Tibial nerve (tissue), 4 donors: ENCODE data around the gene TOMM40. TPM values are rescaled to one million over a fixed set of nuclear protein-coding genes. Genes with fewer than 3 reads are reported as not detected.

Experiments
- DNase-seq, 2 donors: peaks; one replicate each; pipeline ENCODE4 v3.0.0-alpha.2; 2019; ENCODE audit warnings: low spot score in 2 of 2
- H3K27ac ChIP-seq, 4 donors: fragments of 200-600 bp; sonication (generic) in 3 of 4; one replicate each; pipeline ENCODE4 v1.5.1; 2017 to 2019; ENCODE audit warnings: mild to moderate bottlenecking in 1 of 4
- H3K27me3 ChIP-seq, 2 donors: fragments of 200-600 bp; sonication (generic) in 1 of 2; one replicate each; pipeline versions ENCODE4 v1.5.1 to v1.6.0; 2017 to 2019
- H3K36me3 ChIP-seq, 3 donors: fragments of 200-600 bp; sonication (generic); one replicate each; pipeline ENCODE4 v1.5.1; 2018 to 2019
- H3K4me1 ChIP-seq, 4 donors: fragments of 200-600 bp; sonication (generic) in 3 of 4; one replicate each; pipeline ENCODE4 v1.5.1; 2017 to 2019
- H3K4me3 ChIP-seq, 4 donors: fragments of 200-600 bp; sonication (generic) in 3 of 4; one replicate each; pipeline ENCODE4 v1.5.1; 2017 to 2019; ENCODE audit warnings: mild to moderate bottlenecking in 1 of 4, moderate library complexity in 1 of 4
- H3K9me3 ChIP-seq, 4 donors: fragments of 200-600 bp; sonication (generic) in 3 of 4; one replicate each; pipeline ENCODE4 v1.5.1; 2017 to 2019
- CTCF ChIP-seq, 5 experiments: fragments of 200-600 bp in 3 of 5; fragments of 450-650 bp in 2 of 5; sonication (generic) in 3 of 5; IDR thresholded peaks; one replicate each; pipeline ENCODE4 v1.5.1; 2016 to 2019; ENCODE audit warnings: antibody characterized with exemption in 5 of 5, mild to moderate bottlenecking in 3 of 5, moderate library complexity in 2 of 5
- EP300 ChIP-seq, 2 donors: sonication (generic); formaldehyde crosslinking; IDR thresholded peaks; one replicate each; pipeline ENCODE4 v1.6.1; 2017; ENCODE audit warnings: antibody characterized with exemption in 2 of 2, mild to moderate bottlenecking in 1 of 2
- POLR2A ChIP-seq, 2 donors: fragments of 450-650 bp; IDR thresholded peaks; one replicate each; pipeline ENCODE4 v1.6.1; 2017; ENCODE audit warnings: antibody characterized with exemption in 2 of 2, mild to moderate bottlenecking in 2 of 2, moderate library complexity in 2 of 2
- WGBS, 2 donors: methylation state at CpG; one replicate each; pipeline ENCODE4 v1.1.5; 2018; 5-methylcytosine and 5-hydroxymethylcytosine counted together
- total RNA-seq, 4 donors: library from RNA; depleted of rRNA; stranded (reverse); fragments of >200 nt; gene quantifications; one replicate each; pipeline ENCODE4 v1.1.0, GENCODE V29; 2016

Gene TOMM40
- total RNA-seq, 4 donors from 2014 or later = 30.8 to 75.9 (median 48.6) TPM

- H3K4me1 ChIP-seq = peaks cover 0 to 36% (median 0%) of the 10 kb centered on the region in 4 donors
- TF ChIP-seq CTCF (IDR thresholded peaks at IDR 0.05) (no peak), POLR2A (IDR thresholded peaks at IDR 0.05) (no peak), EP300 (IDR thresholded peaks at IDR 0.05) (no peak)
- H3K4me3 ChIP-seq = no peak overlapping the region
- no peaks in the 10 kb centered on the region for H3K9me3 ChIP-seq
- 88 to 92% methylated on average over 27 of the region's 27 CpGs for WGBS, 2 donors
- no peaks in the 10 kb centered on the region for H3K27me3 ChIP-seq
- no peak for DNase-seq
- H3K36me3 ChIP-seq = peaks cover 0 to 43% (median 0%) of the 10 kb centered on the region in 3 donors
- peak overlapping the region in 2 of 4 donors; percentile 48 to 72 for H3K27ac ChIP-seq
Measured at GRCh38 chr19:44865196-44865767, 25.8 kb upstream of the TOMM40 start.

GRCh38 chr19:44866664-44867063 lies 24.4 kb upstream of the TOMM40 start:
- no peaks in the 10 kb centered on the region for H3K9me3 ChIP-seq
- no peaks in the 10 kb centered on the region for H3K27me3 ChIP-seq
- TF ChIP-seq CTCF (IDR thresholded peaks at IDR 0.05) = no peak
- TF ChIP-seq EP300 (IDR thresholded peaks at IDR 0.05) = no peak
- TF ChIP-seq POLR2A (IDR thresholded peaks at IDR 0.05) = no peak
- no peak overlapping the region for H3K4me3 ChIP-seq
- DNase-seq = no peak
- H3K4me1 ChIP-seq = peaks cover 0 to 49% (median 0%) of the 10 kb centered on the region in 4 donors
- H3K36me3 ChIP-seq = peaks cover 0 to 56% (median 0%) of the 10 kb centered on the region in 3 donors
- WGBS, 2 donors = 72 to 79% methylated on average over 4 of the region's 4 CpGs
- peak overlapping the region in 2 of 4 donors; percentile 38 to 48 for H3K27ac ChIP-seq

GRCh38 chr19:44867578-44867977 lies 23.5 kb upstream of the TOMM40 start:
- H3K27me3 ChIP-seq = no peaks in the 10 kb centered on the region
- TF ChIP-seq EP300 (IDR thresholded peaks at IDR 0.05) (no peak), CTCF (IDR thresholded peaks at IDR 0.05) (no peak), POLR2A (IDR thresholded peaks at IDR 0.05) (no peak)
- H3K27ac ChIP-seq = peak overlapping the region in 2 of 4 donors; percentile 10 to 33
- H3K9me3 ChIP-seq = no peaks in the 10 kb centered on the region
- H3K4me1 ChIP-seq = peaks cover 0 to 49% (median 0%) of the 10 kb centered on the region in 4 donors
- H3K4me3 ChIP-seq = no peak overlapping the region
- 89 to 92% methylated on average over 12 of the region's 12 CpGs for WGBS, 2 donors
- no peak for DNase-seq
- H3K36me3 ChIP-seq = peaks cover 0 to 65% (median 0%) of the 10 kb centered on the region in 3 donors

GRCh38 chr19:44869733-44870470 lies 21.2 kb upstream of the TOMM40 start:
- no peak for TF ChIP-seq CTCF (IDR thresholded peaks at IDR 0.05)
- no peak for TF ChIP-seq POLR2A (IDR thresholded peaks at IDR 0.05)
- TF ChIP-seq EP300 (IDR thresholded peaks at IDR 0.05) = no peak
- H3K36me3 ChIP-seq = peaks cover 0 to 85% (median 6%) of the 10 kb centered on the region in 3 donors
- H3K4me3 ChIP-seq = no peak overlapping the region
- DNase-seq = peak in 1 of 2 donors; percentile 59
- H3K4me1 ChIP-seq = peaks cover 0 to 48% (median 0%) of the 10 kb centered on the region in 4 donors
- no peaks in the 10 kb centered on the region for H3K9me3 ChIP-seq
- H3K27me3 ChIP-seq = no peaks in the 10 kb centered on the region
- H3K27ac ChIP-seq = peak overlapping the region in 2 of 4 donors; percentile 52 to 54
- 60% methylated on average over 13 of the region's 13 CpGs for WGBS, 2 donors

GRCh38 chr19:44871809-44872208 lies 19.2 kb upstream of the TOMM40 start:
- H3K27me3 ChIP-seq = no peaks in the 10 kb centered on the region
- no peak overlapping the region for H3K4me3 ChIP-seq
- no peak for DNase-seq
- peaks cover 0 to 34% (median 0%) of the 10 kb centered on the region in 4 donors for H3K4me1 ChIP-seq
- H3K9me3 ChIP-seq = no peaks in the 10 kb centered on the region
- peak overlapping the region in 1 of 4 donors; percentile 13 for H3K27ac ChIP-seq
- peaks cover 0 to 85% (median 6%) of the 10 kb centered on the region in 3 donors for H3K36me3 ChIP-seq
- 92 to 96% methylated on average over 14 of the region's 14 CpGs for WGBS, 2 donors
- TF ChIP-seq CTCF (IDR thresholded peaks at IDR 0.05) = no peak
- TF ChIP-seq EP300 (IDR thresholded peaks at IDR 0.05) = no peak
- no peak for TF ChIP-seq POLR2A (IDR thresholded peaks at IDR 0.05)
